GM18519 (cell line): ENCODE results near the gene SPPL2B.
"Not testable (repeated sequence)": the region's sequence is repeated elsewhere in the genome, so short reads cannot be mapped to it uniquely, and the experiment has no call there.

Experiments
- ATAC-seq: cut with Tn5 transposase; IDR thresholded peaks from one replicate; pipeline ENCODE4 v1.9.1; 2021; ENCODE audit warnings: mild to moderate bottlenecking, moderate library complexity; ENCODE audit not compliant: unreplicated experiment, low FRiP score

The SPPL2B gene, protein sequence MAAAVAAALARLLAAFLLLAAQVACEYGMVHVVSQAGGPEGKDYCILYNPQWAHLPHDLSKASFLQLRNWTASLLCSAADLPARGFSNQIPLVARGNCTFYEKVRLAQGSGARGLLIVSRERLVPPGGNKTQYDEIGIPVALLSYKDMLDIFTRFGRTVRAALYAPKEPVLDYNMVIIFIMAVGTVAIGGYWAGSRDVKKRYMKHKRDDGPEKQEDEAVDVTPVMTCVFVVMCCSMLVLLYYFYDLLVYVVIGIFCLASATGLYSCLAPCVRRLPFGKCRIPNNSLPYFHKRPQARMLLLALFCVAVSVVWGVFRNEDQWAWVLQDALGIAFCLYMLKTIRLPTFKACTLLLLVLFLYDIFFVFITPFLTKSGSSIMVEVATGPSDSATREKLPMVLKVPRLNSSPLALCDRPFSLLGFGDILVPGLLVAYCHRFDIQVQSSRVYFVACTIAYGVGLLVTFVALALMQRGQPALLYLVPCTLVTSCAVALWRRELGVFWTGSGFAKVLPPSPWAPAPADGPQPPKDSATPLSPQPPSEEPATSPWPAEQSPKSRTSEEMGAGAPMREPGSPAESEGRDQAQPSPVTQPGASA

GRCh38 chr19:2328401-2329148 is at the start of gene SPPL2B, which contains the start of gene LSM7:
Gene SPPL2B (plus strand): TSS chr19:2328684. CDS start chr19:2328710, 26 bp downstream.
Gene LSM7 (minus strand): TSS chr19:2328586. CDS start chr19:2328566, 20 bp downstream.
- ATAC-seq, result peak; percentile 37

- ATAC-seq, result no peak
Measured at GRCh38 chr19:2280633-2281264, 47.7 kb upstream of the SPPL2B start.

- ATAC-seq, result not testable (repeated sequence)
Measured at GRCh38 chr19:2281265-2282061, 47.0 kb upstream of the SPPL2B start.

GRCh38 chr19:2282062-2282861 is 46.2 kb upstream of the SPPL2B start, which contains the start of gene PEAK3:
Gene PEAK3 (minus strand): TSS chr19:2282175. CDS start chr19:2280931, 1,244 bp downstream.
- no peak for ATAC-seq

GRCh38 chr19:2282862-2283237 is 45.6 kb upstream of the SPPL2B start:
- no peak for ATAC-seq

DNA sequence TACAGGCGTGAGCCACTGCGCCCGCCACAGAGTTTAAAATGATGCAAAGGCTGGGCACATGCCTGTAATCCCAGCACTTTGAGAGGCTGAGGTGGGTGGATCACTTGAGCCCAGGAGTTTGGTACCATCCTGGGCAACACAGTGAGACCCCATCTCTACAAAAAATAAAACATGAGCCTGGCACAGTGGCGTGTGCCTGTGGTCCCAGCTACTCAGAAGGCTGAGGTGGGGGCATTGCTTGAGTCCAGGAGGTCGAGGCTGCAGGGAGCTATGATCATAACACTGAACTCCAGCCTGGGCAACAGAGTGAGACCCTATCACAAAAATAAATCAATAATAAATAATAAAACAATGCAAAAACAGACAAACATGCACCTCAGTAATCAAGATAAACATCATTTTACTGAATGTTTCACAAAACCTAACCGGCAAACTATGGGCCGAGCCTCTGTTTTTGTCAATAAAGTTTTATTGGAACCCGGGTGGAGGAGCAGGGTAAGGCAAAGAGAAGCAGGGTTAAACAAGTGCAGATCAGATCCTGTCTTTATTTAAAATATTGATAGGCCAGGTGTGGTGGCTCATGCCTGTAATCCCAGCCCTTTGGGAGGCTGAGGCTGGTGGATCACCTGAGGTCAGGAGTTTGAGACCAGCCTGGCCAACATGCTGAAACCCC is 44.5 kb upstream of the SPPL2B start:
- no peak for ATAC-seq

DNA sequence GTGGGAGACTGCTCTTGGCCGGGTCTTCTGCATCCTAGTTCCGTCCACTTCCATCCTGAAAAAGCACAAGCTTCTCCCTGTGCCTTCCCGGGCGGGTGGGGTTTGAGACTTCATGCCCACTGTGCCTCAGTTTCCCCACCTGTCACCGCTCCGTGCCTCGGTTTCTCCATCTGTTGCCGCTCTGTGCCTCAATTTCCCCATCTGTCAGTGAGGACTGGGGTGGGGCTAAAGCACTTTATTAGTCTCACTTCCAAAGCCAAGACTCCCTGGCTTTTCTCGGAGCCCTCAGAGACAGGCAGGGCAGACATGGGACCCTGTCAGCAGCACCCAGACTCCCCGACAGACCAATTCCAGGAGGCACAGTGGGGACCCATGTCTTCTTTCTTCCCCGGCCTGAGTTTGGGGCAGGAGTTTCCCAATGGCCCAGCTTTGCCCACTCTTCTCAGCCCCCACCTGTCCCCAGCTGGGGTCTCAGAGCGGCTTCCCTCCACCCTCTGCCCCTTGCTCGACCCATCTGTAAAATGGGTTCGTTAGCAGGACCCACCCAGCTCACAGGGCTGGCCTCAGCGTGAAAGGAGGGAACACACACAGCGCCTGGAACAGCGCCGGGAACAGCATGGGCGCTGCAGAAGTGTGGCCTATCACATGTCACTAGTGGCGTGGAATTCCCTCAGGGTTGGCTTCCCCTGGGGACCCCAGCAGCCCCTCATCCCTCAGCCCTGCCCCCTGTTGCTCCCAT is 41.9 kb upstream of the SPPL2B start:
- no peak for ATAC-seq

- no peak for ATAC-seq
Measured at GRCh38 chr19:2287585-2288337, 40.7 kb upstream of the SPPL2B start.

DNA sequence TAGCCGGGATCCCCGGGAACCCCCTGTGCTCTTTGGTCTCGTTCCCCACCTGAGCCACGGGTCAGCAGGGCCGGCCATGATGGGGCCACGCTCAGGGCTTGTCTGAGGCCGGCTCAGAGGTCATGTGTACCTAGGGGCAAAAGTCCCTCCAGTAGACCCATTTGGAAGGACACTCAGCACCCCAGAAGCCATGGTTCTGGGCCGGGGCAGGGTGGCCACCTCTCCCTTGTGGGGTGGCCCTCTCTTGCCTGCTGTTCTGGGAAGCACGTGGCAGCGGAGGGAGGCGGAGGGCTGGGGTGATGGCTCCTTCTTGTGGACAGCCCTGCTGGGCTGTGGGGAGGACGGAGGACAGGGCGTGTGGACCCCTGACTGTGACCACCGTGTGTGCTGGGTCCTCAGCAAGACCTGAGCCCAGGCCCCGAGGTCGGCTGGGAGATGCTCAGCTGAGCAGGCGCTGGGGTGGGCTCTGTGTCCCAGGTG is 40.1 kb upstream of the SPPL2B start:
- no peak for ATAC-seq

DNA sequence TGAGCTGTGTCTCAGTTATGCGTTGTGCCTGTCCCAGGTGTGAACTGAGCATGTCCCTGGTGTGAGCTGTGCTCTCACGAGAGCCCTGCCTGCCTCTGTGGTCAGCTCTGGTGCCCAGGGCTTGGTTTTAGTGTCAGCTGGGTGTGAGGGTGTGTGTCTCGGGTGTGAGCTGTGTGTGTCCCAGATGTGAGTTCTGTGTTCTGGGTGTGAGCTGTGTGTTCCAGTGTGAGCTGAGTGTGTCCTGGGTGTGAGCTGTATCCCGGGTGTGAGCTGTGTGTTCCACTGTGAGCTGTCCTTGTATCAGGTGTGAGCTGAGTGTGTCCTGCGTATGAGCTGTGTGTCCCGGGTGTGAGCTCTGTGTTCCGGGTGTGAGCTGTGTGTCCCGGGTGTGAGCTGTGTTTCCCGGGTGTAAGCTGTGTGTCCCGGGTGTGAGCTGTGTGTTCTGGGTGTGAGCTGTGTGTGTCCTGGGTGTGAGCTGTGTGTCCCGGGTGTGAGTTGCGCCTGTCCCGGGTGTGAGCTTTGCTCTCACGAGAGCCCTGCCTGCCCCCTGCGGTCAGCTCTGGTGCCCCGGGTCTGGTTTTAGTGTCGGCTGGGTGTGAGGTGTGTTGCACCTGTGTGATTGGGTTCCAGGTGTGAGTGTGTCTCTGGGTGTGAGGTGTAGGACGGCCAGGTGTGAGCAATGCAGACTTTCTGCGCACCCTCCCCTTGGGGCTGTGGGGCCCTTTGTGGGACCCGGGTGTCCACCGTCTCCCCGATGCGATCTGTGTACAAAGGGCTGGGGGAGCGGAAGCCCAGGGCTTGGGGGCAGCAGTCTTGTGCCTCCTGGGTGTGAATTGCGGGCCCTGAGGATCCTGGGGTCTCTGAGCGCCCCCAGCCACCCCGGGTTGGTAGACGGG is 39.4 kb upstream of the SPPL2B start:
- no peak for ATAC-seq

DNA sequence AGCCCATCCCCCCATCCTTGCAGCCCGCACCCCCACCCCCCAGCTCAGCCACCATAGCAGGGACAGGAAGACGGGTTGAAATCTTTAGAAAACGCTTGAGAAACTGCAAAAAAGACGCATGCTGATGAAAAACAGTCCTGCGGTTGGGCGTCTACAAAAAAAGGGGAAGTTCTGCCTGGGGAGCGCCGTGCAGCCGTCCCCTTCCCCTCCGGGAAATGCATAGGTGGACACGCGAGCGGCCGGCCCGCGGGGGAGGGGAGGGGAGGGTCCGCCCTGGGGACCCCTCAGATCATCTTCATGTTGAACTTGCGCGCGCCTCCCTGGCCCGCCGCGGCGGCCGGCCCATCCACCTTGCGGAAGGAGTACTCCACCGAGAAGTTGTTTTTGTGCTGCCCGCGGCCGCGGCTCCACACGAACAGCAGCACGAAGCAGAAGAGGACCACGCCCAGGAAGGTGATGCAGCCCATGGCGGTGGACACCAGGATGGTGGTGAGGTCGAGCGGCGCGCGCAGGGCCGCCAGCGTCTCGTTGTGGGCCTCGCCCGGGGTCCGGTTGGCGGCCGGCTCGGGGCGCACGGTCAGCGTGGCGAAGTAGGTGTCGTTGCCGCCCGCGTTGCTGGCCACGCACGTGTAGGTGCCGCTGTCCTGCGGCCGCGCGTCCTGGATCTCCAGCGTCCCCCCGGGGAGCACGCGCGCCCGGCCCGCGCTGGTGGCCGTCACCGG is 38.6 kb upstream of the SPPL2B start:
- no peak for ATAC-seq

GRCh38 chr19:2290441-2291184 is 37.9 kb upstream of the SPPL2B start:
- ATAC-seq, result no peak

GRCh38 chr19:2291185-2291751 is 37.2 kb upstream of the SPPL2B start:
- ATAC-seq, result no peak

DNA sequence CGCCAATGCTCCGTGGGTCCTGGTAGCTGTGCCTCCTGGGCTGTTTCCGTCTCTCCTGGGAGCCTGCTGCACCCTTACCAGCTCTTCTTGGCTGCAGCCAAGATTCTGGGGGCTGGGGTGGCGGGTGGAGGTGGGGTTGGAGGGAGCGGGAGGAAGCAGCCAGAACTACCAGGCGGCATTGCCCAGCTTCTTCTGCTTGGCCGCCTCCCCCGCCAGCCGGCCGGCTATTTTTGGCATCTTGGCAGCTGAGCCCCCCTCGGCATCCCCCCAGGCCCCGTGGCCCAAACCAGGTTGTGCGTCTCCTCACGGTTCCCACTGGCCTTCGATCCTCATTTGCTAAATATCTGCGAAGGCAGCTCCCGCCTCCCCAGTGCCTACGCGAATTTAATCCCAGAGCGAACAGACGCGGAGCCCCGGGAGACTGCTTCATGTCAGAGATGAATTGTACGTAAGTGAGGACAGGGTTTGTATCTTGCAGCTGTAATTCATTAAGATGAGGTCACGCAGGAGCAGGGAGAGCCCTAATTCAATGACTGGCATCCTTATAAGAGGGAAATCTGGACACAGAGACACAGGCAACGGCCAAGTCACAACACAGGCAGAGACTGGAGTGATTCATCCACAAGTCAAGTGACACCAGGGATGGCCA is 33.7 kb upstream of the SPPL2B start:
- ATAC-seq, result no peak
